HG03457 (cell line): ENCODE measurements around the gene ATP2C1.
"Not testable (repeated sequence)": the region's sequence is repeated elsewhere in the genome, so short reads cannot be mapped to it uniquely, and the experiment has no call there.

Source experiments
- ATAC-seq: cut with Tn5 transposase; IDR thresholded peaks from one replicate; pipeline ENCODE4 v1.9.1; 2021; ENCODE audit warnings: moderate number of reproducible peaks; ENCODE audit not compliant: unreplicated experiment

The ATP2C1 gene

GRCh38 chr3:131036200-131036816 is 142.4 kb downstream of the ATP2C1 start:
- ATAC-seq: no peak

GRCh38 chr3:131036986-131037385 is 143.1 kb downstream of the ATP2C1 start:
- no peak for ATAC-seq

GRCh38 chr3:131038326-131038725 is 144.4 kb downstream of the ATP2C1 start:
- ATAC-seq: no peak

GRCh38 chr3:131042271-131042985 is 148.5 kb downstream of the ATP2C1 start:
- not testable (repeated sequence) for ATAC-seq

- no peak for ATAC-seq
Measured at GRCh38 chr3:131047582-131047981, 153.7 kb downstream of the ATP2C1 start.

GRCh38 chr3:131048030-131048429 is 154.1 kb downstream of the ATP2C1 start:
- no peak for ATAC-seq

GRCh38 chr3:131050001-131050400 is 156.1 kb downstream of the ATP2C1 start:
- no peak for ATAC-seq

GRCh38 chr3:131053043-131053859 is 159.4 kb downstream of the ATP2C1 start:
- no peak for ATAC-seq
